ENCODE results near the gene PLEKHG5. TPM values are rescaled to one million over a fixed set of nuclear protein-coding genes. Genes with fewer than 3 reads are reported as not detected.
"Not testable (repeated sequence)": the region's sequence is repeated elsewhere in the genome, so short reads cannot be mapped to it uniquely, and the experiment has no call there.

Gene PLEKHG5
- total RNA-seq, 4 donors from 2014 or later, result 72.5 to 170 (median 99.8) TPM

- H3K4me3 ChIP-seq (ENCODE audit: low read depth, poor library complexity, severe bottlenecking), result no peak overlapping the region
- intact Hi-C loops (cut with DNase I; ENCODE audit: low total_unique reads), result no loop called here
- DNase-seq (ENCODE audit: low spot score in 2 of 2), result no peak
- WGBS, 2 donors, result 3% methylated on average over 38 to 78 of the region's 115 CpGs
- TF ChIP-seq CTCF (IDR thresholded peaks at IDR 0.05), result no peak
Measured at GRCh38 chr1:6454856-6455751, 36.4 kb downstream of the PLEKHG5 start.

- intact Hi-C loops (cut with DNase I; ENCODE audit: low total_unique reads); H3K4me3 ChIP-seq (ENCODE audit: low read depth, poor library complexity, severe bottlenecking); DNase-seq (ENCODE audit: low spot score in 2 of 2): not testable (repeated sequence)
- 20 to 24% methylated on average over 48 to 59 of the region's 85 CpGs for WGBS, 2 donors
Measured at GRCh38 chr1:6453895-6454855, 37.3 kb downstream of the PLEKHG5 start.

GRCh38 chr1:6450943-6451373 lies 40.5 kb downstream of the PLEKHG5 start:
- no peak overlapping the region for H3K4me3 ChIP-seq (ENCODE audit: low read depth, poor library complexity, severe bottlenecking)
- DNase-seq (ENCODE audit: low spot score in 2 of 2), result no peak
- intact Hi-C loops (cut with DNase I; ENCODE audit: low total_unique reads), result no loop called here
- WGBS, 2 donors, result 70 to 74% methylated on average over 6 of the region's 6 CpGs
- TF ChIP-seq POLR2A (IDR thresholded peaks at IDR 0.05), result no peak

GRCh38 chr1:6450486-6450885 lies 41.0 kb downstream of the PLEKHG5 start:
- DNase-seq (ENCODE audit: low spot score in 2 of 2); intact Hi-C loops (cut with DNase I; ENCODE audit: low total_unique reads); H3K4me3 ChIP-seq (ENCODE audit: low read depth, poor library complexity, severe bottlenecking): not testable (repeated sequence)
- 46 to 48% methylated on average over 10 of the region's 10 CpGs for WGBS, 2 donors

- intact Hi-C loops (cut with DNase I; ENCODE audit: low total_unique reads), result no loop called here
- TF ChIP-seq POLR2A (IDR thresholded peaks at IDR 0.05) (no peak), CTCF (IDR thresholded peaks at IDR 0.05) (no peak)
- WGBS, 2 donors, result 25 to 48% methylated on average over 5 to 7 of the region's 7 CpGs
- no peak for DNase-seq (ENCODE audit: low spot score in 2 of 2)
- H3K4me3 ChIP-seq (ENCODE audit: low read depth, poor library complexity, severe bottlenecking), result no peak overlapping the region
Measured at GRCh38 chr1:6450005-6450450, 41.4 kb downstream of the PLEKHG5 start.

- 7 to 47% methylated on average over 5 to 41 of the region's 66 CpGs for WGBS, 2 donors
- no peak for TF ChIP-seq CTCF (IDR thresholded peaks at IDR 0.05)
- no peak for TF ChIP-seq POLR2A (IDR thresholded peaks at IDR 0.05)
- no peak overlapping the region for H3K4me3 ChIP-seq (ENCODE audit: low read depth, poor library complexity, severe bottlenecking)
- no peak for DNase-seq (ENCODE audit: low spot score in 2 of 2)
- intact Hi-C loops (cut with DNase I; ENCODE audit: low total_unique reads), result no loop called here
Measured at GRCh38 chr1:6448749-6449631, 42.5 kb downstream of the PLEKHG5 start.

All from lower leg skin (tissue), 4 donors.